ENCODE data around the gene UGT3A2.

Gene UGT3A2

GRCh38 chr5:36017622-36018021, 49.1 kb downstream of the UGT3A2 start:
- intact Hi-C loops (cut with DNase I), result no loop called here
- DNase-seq, result no peak

GRCh38 chr5:36017004-36017403, 49.7 kb downstream of the UGT3A2 start:
- intact Hi-C loops (cut with DNase I), result no loop called here
- no peak for DNase-seq

GRCh38 chr5:36013182-36013581, 53.5 kb downstream of the UGT3A2 start:
- no peak for DNase-seq
- intact Hi-C loops (cut with DNase I), result no loop called here

GRCh38 chr5:36009698-36010097, 57.0 kb downstream of the UGT3A2 start:
- no peak for DNase-seq
- intact Hi-C loops (cut with DNase I), result no loop called here

- DNase-seq, result no peak
- intact Hi-C loops (cut with DNase I), result no loop called here
These were observed 59.3 kb downstream of the UGT3A2 start for GRCh38 chr5:36007366-36007765.

- DNase-seq, result no peak
- intact Hi-C loops (cut with DNase I), result no loop called here
These were observed 60.5 kb downstream of the UGT3A2 start for GRCh38 chr5:36006163-36006562.

GRCh38 chr5:36001032-36001431, 65.7 kb downstream of the UGT3A2 start:
- intact Hi-C loops (cut with DNase I), result no loop called here
- no peak for DNase-seq

GRCh38 chr5:35999547-35999946, 67.1 kb downstream of the UGT3A2 start:
- intact Hi-C loops (cut with DNase I), result no loop called here
- DNase-seq, result no peak

- DNase-seq, result no peak
- intact Hi-C loops (cut with DNase I), result no loop called here
These were observed 70.6 kb downstream of the UGT3A2 start for GRCh38 chr5:35996076-35996475.

GRCh38 chr5:35990941-35991611, 75.6 kb downstream of the UGT3A2 start, which contains the start of gene UGT3A1:
UGT3A1 (minus strand) TSS chr5:35991390; CDS start chr5:35991240, 150 bp downstream.
- intact Hi-C loops (cut with DNase I), result no loop called here
- DNase-seq, result peak in 2 of 42 donors; percentile 2 to 7

- DNase-seq, result no peak
- intact Hi-C loops (cut with DNase I), result no loop called here
These were observed 76.2 kb downstream of the UGT3A2 start for GRCh38 chr5:35990520-35990919.

- DNase-seq, result no peak
- intact Hi-C loops (cut with DNase I), result no loop called here
These were observed 78.2 kb downstream of the UGT3A2 start for GRCh38 chr5:35988529-35988928.

GRCh38 chr5:35987776-35988175, 78.9 kb downstream of the UGT3A2 start:
- intact Hi-C loops (cut with DNase I), result no loop called here
- DNase-seq, result no peak

All from head of caudate nucleus (tissue), 42 donors.